ENCODE data around the gene NXPE1. TPM values are rescaled to one million over a fixed set of nuclear protein-coding genes. Genes with fewer than 3 reads are reported as not detected.
A peak's percentile ranks its signal among the peaks of the same experiment; 100 is the strongest.

The NXPE1 gene
- total and polyA plus RNA-seq, 8 donors: 0.08 to 0.15 TPM; not detected in 6

- ATAC-seq (peak; percentile 18), DNase-seq (no peak)
- H3K9me3 ChIP-seq: no peaks in the 10 kb centered on the region
- H3K27me3 ChIP-seq: no peaks in the 10 kb centered on the region
- TF ChIP-seq, protein P1, sequence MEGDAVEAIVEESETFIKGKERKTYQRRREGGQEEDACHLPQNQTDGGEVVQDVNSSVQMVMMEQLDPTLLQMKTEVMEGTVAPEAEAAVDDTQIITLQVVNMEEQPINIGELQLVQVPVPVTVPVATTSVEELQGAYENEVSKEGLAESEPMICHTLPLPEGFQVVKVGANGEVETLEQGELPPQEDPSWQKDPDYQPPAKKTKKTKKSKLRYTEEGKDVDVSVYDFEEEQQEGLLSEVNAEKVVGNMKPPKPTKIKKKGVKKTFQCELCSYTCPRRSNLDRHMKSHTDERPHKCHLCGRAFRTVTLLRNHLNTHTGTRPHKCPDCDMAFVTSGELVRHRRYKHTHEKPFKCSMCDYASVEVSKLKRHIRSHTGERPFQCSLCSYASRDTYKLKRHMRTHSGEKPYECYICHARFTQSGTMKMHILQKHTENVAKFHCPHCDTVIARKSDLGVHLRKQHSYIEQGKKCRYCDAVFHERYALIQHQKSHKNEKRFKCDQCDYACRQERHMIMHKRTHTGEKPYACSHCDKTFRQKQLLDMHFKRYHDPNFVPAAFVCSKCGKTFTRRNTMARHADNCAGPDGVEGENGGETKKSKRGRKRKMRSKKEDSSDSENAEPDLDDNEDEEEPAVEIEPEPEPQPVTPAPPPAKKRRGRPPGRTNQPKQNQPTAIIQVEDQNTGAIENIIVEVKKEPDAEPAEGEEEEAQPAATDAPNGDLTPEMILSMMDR (IDR thresholded peaks at IDR 0.05): no peak
- H3K4me1 ChIP-seq: no peaks in the 10 kb centered on the region
- H3K27ac ChIP-seq: no peak overlapping the region
- H3K4me3 ChIP-seq: no peak overlapping the region
- no peaks in the 10 kb centered on the region for H3K36me3 ChIP-seq
- intact Hi-C loops (cut with DNase I): no loop called here
Measured at GRCh38 chr11:114563077-114563476, 3.4 kb upstream of the NXPE1 start.

DNA sequence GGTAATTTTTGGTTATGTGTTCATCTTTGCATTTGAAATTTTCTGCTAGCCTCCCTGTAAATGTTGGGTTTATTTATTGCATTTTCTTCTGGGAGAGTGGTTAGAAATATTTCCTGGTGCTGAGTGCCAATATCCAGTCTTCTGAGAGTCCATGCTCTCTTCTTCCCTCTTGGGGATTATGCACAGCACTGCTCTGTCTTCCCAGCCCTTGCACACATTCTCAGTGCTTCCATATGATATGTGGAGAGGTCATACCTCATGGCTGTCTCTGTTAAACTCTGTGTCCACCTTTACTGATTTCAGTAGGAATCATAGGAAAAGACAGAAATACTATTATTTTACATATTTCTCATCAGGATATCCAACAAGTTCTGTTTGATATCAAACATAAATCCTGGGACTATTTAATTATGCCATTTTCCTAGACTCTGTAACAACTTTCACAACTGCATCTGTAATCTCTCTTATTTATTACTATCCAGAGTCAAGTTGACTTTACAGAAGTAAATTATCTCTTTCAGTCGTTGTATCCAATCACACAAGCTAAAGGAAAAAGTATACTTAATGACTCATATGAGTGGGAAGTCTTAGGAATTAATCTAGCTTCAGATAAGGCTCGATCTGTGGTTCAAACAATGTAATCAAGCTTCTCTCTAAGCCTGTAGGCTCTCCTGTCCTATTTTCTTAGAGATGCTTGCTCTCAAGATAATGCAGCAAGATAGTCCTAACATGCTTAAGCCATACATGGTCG lies 2.7 kb upstream of the NXPE1 start:
- Histone ChIP-seq H3K27ac (no peak overlapping the region), H3K36me3 (no peaks in the 10 kb centered on the region), H3K27me3 (no peaks in the 10 kb centered on the region), H3K4me1 (no peaks in the 10 kb centered on the region), H3K4me3 (no peak overlapping the region), H3K9me3 (no peaks in the 10 kb centered on the region)
- DNase-seq: no peak
- intact Hi-C loops (cut with DNase I): no loop called here
- TF ChIP-seq, protein P1 (IDR thresholded peaks at IDR 0.05): no peak
- ATAC-seq: peak; percentile 29

DNA sequence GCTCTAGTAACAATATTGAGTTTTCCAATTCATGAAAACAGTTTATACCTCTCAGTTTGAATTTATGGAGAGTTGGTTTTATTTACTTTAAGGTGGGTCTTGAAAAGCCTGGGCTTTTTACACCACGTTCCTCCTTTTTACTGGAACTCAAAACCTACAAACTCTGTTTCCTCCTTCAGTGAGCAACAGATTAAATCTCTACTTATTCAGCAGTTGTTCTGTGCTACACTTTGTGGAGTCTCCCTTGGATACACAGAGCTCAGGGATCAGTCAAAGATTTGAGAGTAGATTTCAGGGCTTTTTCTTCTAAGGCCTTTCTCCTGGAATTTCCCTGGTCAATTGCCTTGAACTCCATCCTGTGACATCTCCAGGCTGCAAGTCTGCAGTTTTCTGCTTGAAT lies 3.5 kb downstream of the NXPE1 start:
- Histone ChIP-seq H3K4me1 (no peaks in the 10 kb centered on the region), H3K4me3 (no peak overlapping the region), H3K27ac (no peak overlapping the region), H3K36me3 (no peaks in the 10 kb centered on the region), H3K27me3 (no peaks in the 10 kb centered on the region), H3K9me3 (no peaks in the 10 kb centered on the region)
- DNase-seq: no peak
- intact Hi-C loops (cut with DNase I): no loop called here
- no peak for ATAC-seq
- TF ChIP-seq, protein P1 (IDR thresholded peaks at IDR 0.05): no peak

- H3K4me3 ChIP-seq: no peak overlapping the region
- TF ChIP-seq, protein P1 (IDR thresholded peaks at IDR 0.05): no peak
- no peaks in the 10 kb centered on the region for H3K36me3 ChIP-seq
- no peaks in the 10 kb centered on the region for H3K27me3 ChIP-seq
- intact Hi-C loops (cut with DNase I): no loop called here
- no peaks in the 10 kb centered on the region for H3K9me3 ChIP-seq
- DNase-seq (no peak), ATAC-seq (no peak)
- no peak overlapping the region for H3K27ac ChIP-seq
- H3K4me1 ChIP-seq: no peaks in the 10 kb centered on the region
Measured at GRCh38 chr11:114553642-114554041, 6.0 kb downstream of the NXPE1 start.

DNA sequence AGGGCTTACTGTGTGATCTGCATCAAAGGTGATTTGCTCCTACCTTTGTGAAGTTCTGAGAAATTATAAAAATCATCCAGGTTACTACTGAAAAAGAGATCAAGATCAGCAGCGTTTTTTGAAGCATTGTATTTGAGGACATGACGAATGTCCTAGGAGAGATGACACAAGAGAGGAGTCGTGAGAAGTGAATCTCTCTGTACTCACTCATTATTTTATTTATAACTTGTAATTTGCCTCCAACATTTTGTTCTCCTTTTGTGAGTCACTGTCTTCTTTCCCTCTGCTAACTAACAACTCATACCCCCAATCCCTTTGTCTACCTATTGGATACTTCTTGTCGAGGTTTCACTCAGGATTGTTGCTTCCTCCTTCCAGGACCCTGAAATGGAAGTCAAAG lies 8.6 kb downstream of the NXPE1 start:
- Histone ChIP-seq H3K4me3 (no peak overlapping the region), H3K27me3 (no peaks in the 10 kb centered on the region), H3K36me3 (no peaks in the 10 kb centered on the region), H3K4me1 (no peaks in the 10 kb centered on the region), H3K27ac (no peak overlapping the region), H3K9me3 (no peaks in the 10 kb centered on the region)
- intact Hi-C loops (cut with DNase I): no loop called here
- DNase-seq: no peak
- TF ChIP-seq, protein P1 (IDR thresholded peaks at IDR 0.05): no peak
- no peak for ATAC-seq

Measured in left lung (tissue), 10 donors.